CD14-positive monocyte (primary cell): ENCODE data around the gene GFOD1. TPM values are rescaled to one million over a fixed set of nuclear protein-coding genes. Genes with fewer than 3 reads are reported as not detected.

Experiments
- DNase-seq, 3 donors: peaks; one replicate each; pipeline ENCODE4 v3.0.0-alpha.2; 2011 to 2022
- H2AFZ ChIP-seq: 2 replicates; pipeline ENCODE4 v1.6.0; 2012; ENCODE audit warnings: mild to moderate bottlenecking, low read depth, low read length, inconsistent platforms; ENCODE audit not compliant: insufficient read depth, poor library complexity, severe bottlenecking
- H3K27ac ChIP-seq, 2 donors: 1 replicate in 1 of 2; 2 replicates in 1 of 2; pipeline ENCODE4 v1.5.1; 2012 to 2013; ENCODE audit warnings: low read length in 2 of 2, control low read depth in 1 of 2, inconsistent platforms in 1 of 2, low read depth in 1 of 2, mild to moderate bottlenecking in 1 of 2
- H3K27me3 ChIP-seq, 2 donors: one replicate each; pipeline versions ENCODE4 v1.6.0 to v1.6.1; 2011 to 2013; ENCODE audit warnings: low read length in 2 of 2; ENCODE audit not compliant: control insufficient read depth in 2 of 2, insufficient read depth in 2 of 2
- H3K36me3 ChIP-seq, 2 donors: replicated peaks in 1 of 2; 1 replicate in 1 of 2; 2 replicates in 1 of 2; pipeline versions ENCODE4 v1.5.1 to v1.6.1; 2012 to 2013; ENCODE audit warnings: low read length in 2 of 2, control low read depth in 1 of 2, inconsistent platforms in 1 of 2, mild to moderate bottlenecking in 1 of 2; ENCODE audit not compliant: insufficient read depth in 2 of 2, control insufficient read depth in 1 of 2
- H3K4me1 ChIP-seq, 2 donors: 1 replicate in 1 of 2; 2 replicates in 1 of 2; pipeline versions ENCODE4 v1.5.1 to v1.6.1; 2012 to 2013; ENCODE audit warnings: low read length in 2 of 2, control low read depth in 1 of 2, inconsistent platforms in 1 of 2, mild to moderate bottlenecking in 1 of 2, moderate library complexity in 1 of 2; ENCODE audit not compliant: insufficient read depth in 2 of 2, control insufficient read depth in 1 of 2
- H3K4me2 ChIP-seq: replicated peaks from 2 replicates; pipeline ENCODE3; 2012; ENCODE audit warnings: low read length, moderate library complexity, mild to moderate bottlenecking; ENCODE audit not compliant: poor library complexity, severe bottlenecking; ENCODE audit errors: extremely low read depth
- H3K4me3 ChIP-seq, 3 experiments: fragments of 200-600 bp in 1 of 3; sonication (generic) in 1 of 3; replicated peaks in 1 of 3; 1 replicate in 2 of 3; 2 replicates in 1 of 3; pipeline ENCODE4 v1.5.1; 2011 to 2013; ENCODE audit warnings: low read length in 3 of 3, mild to moderate bottlenecking in 3 of 3, control low read depth in 2 of 3, low read depth in 2 of 3, inconsistent platforms in 1 of 3, moderate library complexity in 1 of 3
- H3K79me2 ChIP-seq: 2 replicates; pipeline ENCODE4 v1.6.0; 2012; ENCODE audit warnings: mild to moderate bottlenecking, control low read depth, inconsistent platforms, low read length, moderate library complexity; ENCODE audit not compliant: insufficient read depth
- H3K9ac ChIP-seq: 2 replicates; pipeline ENCODE4 v1.6.0; 2017; ENCODE audit warnings: low read length, mild to moderate bottlenecking; ENCODE audit not compliant: insufficient read depth, poor library complexity, severe bottlenecking
- H3K9me3 ChIP-seq, 2 donors: replicated peaks in 1 of 2; 1 replicate in 1 of 2; 2 replicates in 1 of 2; pipeline versions ENCODE4 v1.5.1 to v1.6.1; 2012 to 2013; ENCODE audit warnings: low read length in 2 of 2, control low read depth in 1 of 2; ENCODE audit not compliant: control insufficient read depth in 1 of 2, insufficient read depth in 1 of 2
- H4K20me1 ChIP-seq: 2 replicates; pipeline ENCODE4 v1.6.0; 2012; ENCODE audit warnings: mild to moderate bottlenecking, low read length, control low read depth, moderate library complexity; ENCODE audit not compliant: insufficient read depth
- H3K27ac Mint-ChIP-seq, 7 donors: one replicate each; pipeline ENCODE4 v1.8.0; 2020; ENCODE audit warnings: mild to moderate bottlenecking in 7 of 7, mixed read lengths in 7 of 7, moderate library complexity in 6 of 7, inconsistent platforms in 2 of 7
- H3K27me3 Mint-ChIP-seq, 3 donors: one replicate each; pipeline ENCODE4 v1.8.0; 2021 to 2022; ENCODE audit warnings: low read depth in 3 of 3, mild to moderate bottlenecking in 3 of 3, mixed read lengths in 3 of 3, moderate library complexity in 3 of 3, inconsistent platforms in 1 of 3
- H3K36me3 Mint-ChIP-seq, 2 donors: one replicate each; pipeline ENCODE4 v1.8.0; 2020; ENCODE audit warnings: mixed read lengths in 2 of 2, inconsistent platforms in 1 of 2, mild to moderate bottlenecking in 1 of 2
- H3K4me1 Mint-ChIP-seq: one replicate; pipeline ENCODE4 v1.8.0; 2020; ENCODE audit warnings: mild to moderate bottlenecking, mixed read lengths
- H3K4me3 Mint-ChIP-seq, 2 donors: one replicate each; pipeline ENCODE4 v1.8.0; 2020; ENCODE audit warnings: mild to moderate bottlenecking in 2 of 2, mixed read lengths in 2 of 2, moderate library complexity in 1 of 2
- H3K9me3 Mint-ChIP-seq, 7 donors: one replicate each; pipeline ENCODE4 v1.8.0; 2020 to 2022; ENCODE audit warnings: mixed read lengths in 7 of 7, mild to moderate bottlenecking in 6 of 7, moderate library complexity in 6 of 7, inconsistent platforms in 2 of 7
- CTCF ChIP-seq: fragments of 200-600 bp; IDR thresholded peaks from one replicate; pipeline ENCODE4 v1.8.0; 2022; ENCODE audit warnings: antibody characterized with exemption, mild to moderate bottlenecking
- WGBS: methylation state at CpG from one replicate; pipeline ENCODE4 v1.1.5; 2013; ENCODE audit warnings: missing lambda C conversion rate; ENCODE audit not compliant: insufficient coverage; 5-methylcytosine and 5-hydroxymethylcytosine counted together
- intact Hi-C, 2 donors: fragments of 100-400 bp; cut with micrococcal nuclease; formaldehyde crosslinking; loops; one replicate each; pipeline versions ENCODE4 v1.15.0 to v1.15.1; 2023
- polyA plus RNA-seq, 3 donors: library from polyadenylated mRNA; depleted of rRNA in 1 of 3; unstranded in 2 of 3; stranded (reverse) in 1 of 3; fragments of 300-500 nt in 2 of 3; fragments of >200 nt in 1 of 3; fragmentation: Illumina TruSeq in 2 of 3; gene quantifications; 1 replicate in 2 of 3; 2 replicates in 1 of 3; pipeline ENCODE4 v1.2.3, GENCODE V29; 2012 to 2021

GFOD1 gene
- polyA plus RNA-seq, 3 donors = 2.4 to 8.7 (median 2.4) TPM

DNA sequence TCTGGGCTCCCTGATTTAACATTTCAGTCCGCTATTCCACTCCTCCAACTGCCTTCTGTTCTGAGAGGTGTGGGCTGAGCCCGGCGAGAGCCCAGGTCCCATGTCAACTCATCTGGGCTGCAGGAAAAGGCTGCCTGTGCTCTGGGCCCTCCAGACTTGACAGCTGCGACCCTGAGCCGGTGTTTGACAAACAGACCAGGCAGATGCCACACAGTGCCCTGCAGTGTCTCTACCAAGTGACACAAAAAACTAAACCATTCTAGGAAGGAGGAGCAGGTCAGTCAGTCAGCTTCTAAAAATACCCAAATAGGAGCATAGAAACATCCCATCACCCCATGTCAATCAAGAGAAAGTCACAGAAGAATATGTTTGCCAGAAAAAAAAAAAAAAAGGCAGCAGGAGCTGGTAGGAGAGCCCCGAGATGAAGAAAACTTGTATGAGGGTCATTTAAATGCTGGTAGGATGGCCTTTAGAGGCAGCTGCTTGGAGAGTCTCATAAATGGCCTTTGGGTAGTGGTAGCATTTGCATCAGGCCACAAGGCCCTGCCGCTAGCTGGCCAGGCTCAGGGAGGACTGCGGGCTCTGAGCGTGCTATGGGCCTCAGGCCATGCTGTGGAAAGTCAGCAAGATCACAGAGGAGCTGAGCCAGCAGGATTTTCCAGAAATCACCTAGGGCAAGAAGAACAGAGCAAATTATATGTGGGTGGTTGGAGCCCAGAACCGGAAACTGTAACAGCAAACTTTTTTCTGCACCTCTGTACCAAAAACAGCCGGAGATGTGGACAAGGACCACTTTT, 36.6 kb upstream of the GFOD1 start:
- Mint-ChIP-seq H3K27ac (peak overlapping the region in 5 of 7 donors; percentile 37 to 73 (median 49)), H3K27me3 (no peaks in the 10 kb centered on the region), H3K9me3 (no peaks in the 10 kb centered on the region), H3K4me1 (peaks cover 40% of the 10 kb centered on the region), H3K36me3 (no peaks in the 10 kb centered on the region), H3K4me3 (no peak overlapping the region)
- H4K20me1 ChIP-seq = no peaks in the 10 kb centered on the region
- H3K4me3 ChIP-seq = no peak overlapping the region
- no peak overlapping the region for H2AFZ ChIP-seq
- H3K9ac ChIP-seq = no peak overlapping the region
- peaks cover 32 to 35% of the 10 kb centered on the region in 2 donors for H3K4me1 ChIP-seq
- no peak overlapping the region for H3K4me2 ChIP-seq
- no peak for TF ChIP-seq CTCF
- 83% methylated on average over 8 of the region's 11 CpGs for WGBS
- H3K27ac ChIP-seq = no peak overlapping the region
- intact Hi-C loops = loop anchor here in 1 of 2 donors (10.0 kb wide), 1 partner anchor 51 kb away; the partner anchor contains the start of gene SIRT5
- H3K36me3 ChIP-seq = no peaks in the 10 kb centered on the region
- H3K27me3 ChIP-seq = no peaks in the 10 kb centered on the region
- H3K79me2 ChIP-seq = no peaks in the 10 kb centered on the region
- no peaks in the 10 kb centered on the region for H3K9me3 ChIP-seq
- no peak for DNase-seq

DNA sequence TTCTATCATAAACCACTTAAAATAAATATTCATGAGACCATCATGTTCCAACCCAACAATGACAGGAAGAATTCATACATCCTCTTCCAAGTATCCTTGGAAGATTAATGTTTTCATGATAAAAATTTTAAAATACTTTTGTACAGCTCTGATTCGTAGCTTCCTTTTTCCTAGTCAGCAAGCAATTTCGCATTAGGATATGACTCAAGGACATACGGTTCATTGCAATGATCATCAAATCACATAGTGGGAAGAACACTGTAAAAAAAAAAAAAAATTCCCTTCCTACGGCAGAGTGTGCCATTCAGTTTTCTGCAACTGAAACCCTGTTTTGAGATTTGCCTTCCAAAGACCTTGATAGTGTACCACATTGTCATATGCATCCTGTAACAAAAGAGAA, 35.3 kb upstream of the GFOD1 start:
- peak overlapping the region; percentile 43 to 92 (median 85) for H3K27ac Mint-ChIP-seq
- no peaks in the 10 kb centered on the region for H3K36me3 Mint-ChIP-seq
- no peak for TF ChIP-seq CTCF
- Histone ChIP-seq H3K4me2 (no peak overlapping the region), H2AFZ (no peak overlapping the region), H3K4me3 (no peak overlapping the region), H3K27me3 (no peaks in the 10 kb centered on the region), H4K20me1 (no peaks in the 10 kb centered on the region), H3K4me1 (peaks cover 31 to 35% of the 10 kb centered on the region in 2 donors), H3K79me2 (no peaks in the 10 kb centered on the region), H3K9ac (no peak overlapping the region), H3K36me3 (no peaks in the 10 kb centered on the region), H3K27ac (no peak overlapping the region), H3K9me3 (no peaks in the 10 kb centered on the region)
- H3K4me3 Mint-ChIP-seq = no peak overlapping the region
- WGBS = no CpG with 5 or more reads among the region's 4 CpGs
- H3K9me3 Mint-ChIP-seq = no peaks in the 10 kb centered on the region
- DNase-seq = peak; percentile 67 to 85 (median 77)
- H3K4me1 Mint-ChIP-seq = peaks cover 38% of the 10 kb centered on the region
- intact Hi-C loops = loop anchor here in 1 of 2 donors (10.0 kb wide), 1 partner anchor 52 kb away; the partner anchor contains the start of gene SIRT5
- no peaks in the 10 kb centered on the region for H3K27me3 Mint-ChIP-seq
